ENCODE results near the gene B3GNT4. TPM values are rescaled to one million over a fixed set of nuclear protein-coding genes. Genes with fewer than 3 reads are reported as not detected.
A peak's percentile ranks its signal among the peaks of the same experiment; 100 is the strongest.

B3GNT4 gene
- polyA plus RNA-seq, 1 experiment = 0.12 TPM

GRCh38 chr12:122215771-122216170, 12.3 kb downstream of the B3GNT4 start:
- no peak overlapping the region for H3K27ac ChIP-seq (ENCODE audit: low read depth, low read length)
- H3K4me3 ChIP-seq (ENCODE audit: low read depth, low read length) = no peak overlapping the region
- DNase-seq (ENCODE audit: low read depth, low spot score) = no peak
- no peaks in the 10 kb centered on the region for H3K27me3 ChIP-seq (ENCODE audit: control insufficient read depth, insufficient read depth, low read length)
- no peaks in the 10 kb centered on the region for H3K9me3 ChIP-seq (ENCODE audit: control insufficient read depth, insufficient read depth, low read length)
- ChIA-PET CTCF (interaction anchor here (0.5 to 0.9 kb wide), 4 partner anchors 10 to 270 kb away, joined by 3 read pairs; partner anchors contain the start of gene DIABLO), POLR2A (interaction anchor here (0.7 to 1.0 kb wide), 2 partner anchors 10 to 46 kb away, joined by 3 read pairs; partner anchors contain the start of gene DIABLO)
- no peak for TF ChIP-seq CTCF (IDR thresholded peaks at IDR 0.05; ENCODE audit: low read depth, low read length)

- no peak overlapping the region for H3K4me3 ChIP-seq (ENCODE audit: low read depth, low read length)
- POLR2A ChIA-PET = interaction anchor here (1.0 kb wide), 1 partner anchor 10 kb away, joined by 3 read pairs; the partner anchor contains the start of gene DIABLO
- DNase-seq (ENCODE audit: low read depth, low spot score) = no peak
- CTCF ChIA-PET = interaction anchor here (0.9 kb wide), 1 partner anchor 9 kb away, joined by 3 read pairs; the partner anchor contains the start of gene DIABLO
- no peak for TF ChIP-seq CTCF (IDR thresholded peaks at IDR 0.05; ENCODE audit: low read depth, low read length)
- H3K9me3 ChIP-seq (ENCODE audit: control insufficient read depth, insufficient read depth, low read length) = no peaks in the 10 kb centered on the region
- H3K27ac ChIP-seq (ENCODE audit: low read depth, low read length) = no peak overlapping the region
- H3K27me3 ChIP-seq (ENCODE audit: control insufficient read depth, insufficient read depth, low read length) = no peaks in the 10 kb centered on the region
Measured at GRCh38 chr12:122216445-122216844, 12.9 kb downstream of the B3GNT4 start.

- ChIA-PET CTCF (interaction anchor here (0.6 to 0.9 kb wide), 2 partner anchors 10 to 155 kb away, joined by 3 read pairs; no protein-coding TSS in a partner anchor), POLR2A (interaction anchor here (0.6 to 1.2 kb wide), 10 partner anchors 10 to 700 kb away, joined by 3 to 8 read pairs (median 4); partner anchors contain the start of genes KNTC1, RSRC2 and ZCCHC8)
- Histone ChIP-seq H3K4me3 (ENCODE audit: low read depth, low read length) (peak within 1 kb of the TSS; percentile 97), H3K27me3 (ENCODE audit: control insufficient read depth, insufficient read depth, low read length) (no peaks in the 10 kb centered on the region), H3K27ac (ENCODE audit: low read depth, low read length) (peak within 1 kb of the TSS; percentile 97), H3K9me3 (ENCODE audit: control insufficient read depth, insufficient read depth, low read length) (peaks cover 12% of the 10 kb centered on the region; the same call in 1 of the 2 replicates)
- DNase-seq (ENCODE audit: low read depth, low spot score) = peak; percentile 98
- no peak for TF ChIP-seq CTCF (IDR thresholded peaks at IDR 0.05; ENCODE audit: low read depth, low read length)
Measured at GRCh38 chr12:122225683-122226365, 22.3 kb downstream of the B3GNT4 start, which contains the start of gene DIABLO. DIABLO (minus strand) TSS chr12:122226052; CDS start chr12:122226014, 38 bp downstream.

GRCh38 chr12:122226366-122227125, 23.0 kb downstream of the B3GNT4 start:
- no peak for TF ChIP-seq CTCF (IDR thresholded peaks at IDR 0.05; ENCODE audit: low read depth, low read length)
- Histone ChIP-seq H3K27me3 (ENCODE audit: control insufficient read depth, insufficient read depth, low read length) (no peaks in the 10 kb centered on the region), H3K4me3 (ENCODE audit: low read depth, low read length) (peak overlapping the region; percentile 46), H3K27ac (ENCODE audit: low read depth, low read length) (no peak overlapping the region), H3K9me3 (ENCODE audit: control insufficient read depth, insufficient read depth, low read length) (peaks cover 12% of the 10 kb centered on the region; the same call in 1 of the 2 replicates)
- ChIA-PET CTCF (no interaction called here), POLR2A (interaction anchor here (0.6 to 1.2 kb wide), 9 partner anchors 11 to 700 kb away, joined by 3 to 8 read pairs (median 4); partner anchors contain the start of genes KNTC1, RSRC2 and ZCCHC8)
- no peak for DNase-seq (ENCODE audit: low read depth, low spot score)

All from AG04450 (cell line).